Progenitor cell of endocrine pancreas (in vitro differentiated cells): ENCODE measurements around the gene PKIG. TPM values are rescaled to one million over a fixed set of nuclear protein-coding genes. Genes with fewer than 3 reads are reported as not detected.

Experiments used
- DNase-seq: peaks from one replicate; pipeline ENCODE4 v3.0.0; 2021; ENCODE audit warnings: low spot score; ENCODE audit not compliant: unreplicated experiment
- H3K27ac Mint-ChIP-seq: 2 replicates; pipeline ENCODE4 v1.8.0; 2021; ENCODE audit warnings: mild to moderate bottlenecking, moderate library complexity, mixed read lengths
- H3K27me3 Mint-ChIP-seq: 2 replicates; pipeline ENCODE4 v1.8.0; 2021; ENCODE audit warnings: mixed read lengths
- H3K36me3 Mint-ChIP-seq: 2 replicates; pipeline ENCODE4 v1.8.0; 2022; ENCODE audit warnings: mixed read lengths; ENCODE audit not compliant: insufficient read depth
- H3K4me1 Mint-ChIP-seq: 2 replicates; pipeline ENCODE4 v1.8.0; 2021; ENCODE audit warnings: low read depth, mixed read lengths
- H3K4me3 Mint-ChIP-seq: 2 replicates; pipeline ENCODE4 v1.8.0; 2021; ENCODE audit warnings: low read depth, mild to moderate bottlenecking, moderate library complexity, mixed read lengths
- H3K9me3 Mint-ChIP-seq: 2 replicates; pipeline ENCODE4 v1.8.0; 2021; ENCODE audit warnings: low read depth, mixed read lengths
- CTCF ChIP-seq: fragments of 200-600 bp; sonication (generic); IDR thresholded peaks from one replicate; pipeline ENCODE4 v1.5.0; 2021; ENCODE audit warnings: antibody characterized with exemption, mild to moderate bottlenecking; ENCODE audit not compliant: unreplicated experiment
- total RNA-seq: library from RNA; stranded (reverse); gene quantifications from 2 replicates; pipeline ENCODE4 v1.2.1, GENCODE V29; 2021

Gene PKIG
- total RNA-seq, 1 donor from 2014 or later, result 36.5 TPM

GRCh38 chr20:44613575-44613974 lies 31.2 kb downstream of the PKIG start:
- Mint-ChIP-seq H3K36me3 (peaks cover 19% of the 10 kb centered on the region), H3K27ac (no peak overlapping the region), H3K4me1 (peaks cover 9% of the 10 kb centered on the region), H3K27me3 (no peaks in the 10 kb centered on the region), H3K4me3 (no peak overlapping the region), H3K9me3 (no peaks in the 10 kb centered on the region)
- TF ChIP-seq CTCF, result no peak
- no peak for DNase-seq

- TF ChIP-seq CTCF, result no peak
- Mint-ChIP-seq H3K27ac (no peak overlapping the region), H3K9me3 (no peaks in the 10 kb centered on the region), H3K4me1 (peaks cover 7% of the 10 kb centered on the region), H3K4me3 (no peak overlapping the region), H3K27me3 (no peaks in the 10 kb centered on the region), H3K36me3 (peaks cover 19% of the 10 kb centered on the region)
- DNase-seq, result no peak
These were observed 32.1 kb downstream of the PKIG start for GRCh38 chr20:44614525-44614924.

- no peaks in the 10 kb centered on the region for H3K9me3 Mint-ChIP-seq
- peaks cover 22% of the 10 kb centered on the region for H3K36me3 Mint-ChIP-seq
- H3K4me1 Mint-ChIP-seq, result peaks cover 4% of the 10 kb centered on the region
- no peaks in the 10 kb centered on the region for H3K27me3 Mint-ChIP-seq
- DNase-seq, result no peak
- TF ChIP-seq CTCF, result no peak
- no peak overlapping the region for H3K27ac Mint-ChIP-seq
- no peak overlapping the region for H3K4me3 Mint-ChIP-seq
These were observed 32.9 kb downstream of the PKIG start for GRCh38 chr20:44615169-44615791.

- no peak overlapping the region for H3K27ac Mint-ChIP-seq
- no peak overlapping the region for H3K4me3 Mint-ChIP-seq
- peaks cover 23% of the 10 kb centered on the region for H3K36me3 Mint-ChIP-seq
- no peaks in the 10 kb centered on the region for H3K9me3 Mint-ChIP-seq
- DNase-seq, result no peak
- peaks cover 4% of the 10 kb centered on the region for H3K4me1 Mint-ChIP-seq
- no peaks in the 10 kb centered on the region for H3K27me3 Mint-ChIP-seq
- TF ChIP-seq CTCF, result no peak
These were observed 33.7 kb downstream of the PKIG start for GRCh38 chr20:44615876-44616603.

- Mint-ChIP-seq H3K36me3 (peaks cover 25% of the 10 kb centered on the region), H3K9me3 (no peaks in the 10 kb centered on the region), H3K4me1 (peaks cover 4% of the 10 kb centered on the region), H3K27ac (no peak overlapping the region), H3K27me3 (no peaks in the 10 kb centered on the region), H3K4me3 (no peak overlapping the region)
- no peak for TF ChIP-seq CTCF
- DNase-seq, result no peak
These were observed 34.2 kb downstream of the PKIG start for GRCh38 chr20:44616604-44616964.
